RCC 7860 (cell line): ENCODE measurements around the gene ANKRD39.

Experiments
- DNase-seq: peaks from one replicate; pipeline ENCODE4 v3.0.0-alpha.2; 2015; ENCODE audit warnings: low spot score
- FAIRE-seq: peaks from 2 replicates; lab custom pipeline; 2012; peaks lifted over from hg19 to GRCh38; lab: Jason Lieb, UNC

The ANKRD39 gene

DNA sequence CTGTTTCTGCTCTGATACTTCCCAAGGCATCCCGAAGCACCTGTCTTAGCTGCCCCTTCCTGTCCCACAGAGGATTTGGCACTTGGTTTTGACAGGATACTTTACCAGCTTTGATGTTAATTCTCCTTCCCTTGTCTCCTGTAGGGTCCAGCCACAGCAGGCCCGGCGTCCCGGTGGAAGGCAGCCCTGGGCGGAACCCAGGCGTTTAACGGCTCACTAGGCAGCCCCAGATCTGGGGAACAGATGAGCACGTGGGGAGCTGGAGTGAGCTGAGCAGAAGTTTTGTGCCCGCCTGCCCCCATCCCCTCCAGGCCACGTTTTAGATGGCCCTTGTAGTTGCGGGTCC, 25.4 kb downstream of the ANKRD39 start:
- DNase-seq (no peak), FAIRE-seq (no peak)

DNA sequence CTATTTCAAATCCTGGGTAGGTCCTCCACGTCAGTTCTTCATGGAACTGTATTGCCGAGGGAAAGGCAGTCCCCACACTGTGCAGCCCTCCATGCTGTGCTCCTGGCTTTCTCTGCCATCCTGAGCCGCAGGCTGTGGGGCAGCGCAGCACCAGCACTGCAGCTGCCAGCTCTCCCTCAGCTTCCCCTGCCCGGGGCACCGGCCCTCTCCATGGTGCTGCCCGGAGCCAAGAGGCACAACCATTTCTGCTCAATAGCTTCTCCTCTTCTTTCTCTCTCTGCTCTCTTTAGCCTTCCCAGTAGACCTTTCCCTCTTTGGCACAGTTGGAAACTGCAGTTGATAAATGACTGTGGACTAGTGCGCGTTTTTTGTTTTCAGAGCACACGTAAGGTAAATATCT, 26.1 kb downstream of the ANKRD39 start:
- DNase-seq (no peak), FAIRE-seq (no peak)

DNA sequence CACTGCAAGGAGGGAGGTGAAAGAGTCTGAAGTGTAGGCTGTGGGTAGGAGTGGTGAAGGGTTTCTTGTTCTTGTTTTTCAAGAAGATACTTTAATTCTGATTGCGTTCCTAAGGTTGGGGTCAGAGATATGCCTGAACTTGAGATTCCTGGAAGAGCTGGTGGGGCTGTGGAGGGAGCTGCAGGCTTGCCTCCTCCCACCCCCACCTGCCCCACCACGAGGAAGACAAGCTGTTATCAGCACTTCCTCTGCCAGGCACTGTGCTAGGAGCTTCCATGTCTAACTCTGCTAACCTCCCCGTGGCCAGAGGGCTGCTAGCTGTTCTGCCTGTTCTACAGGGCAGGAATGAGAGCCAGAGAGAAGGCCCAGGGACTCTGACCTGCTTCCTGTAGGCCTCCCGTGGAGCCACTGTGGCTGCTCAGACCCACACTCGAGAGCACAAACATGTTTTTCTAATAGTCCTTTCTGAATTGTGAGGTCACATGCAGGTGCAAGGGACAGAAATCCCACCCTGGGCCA, 27.7 kb downstream of the ANKRD39 start:
- no peak for FAIRE-seq

DNA sequence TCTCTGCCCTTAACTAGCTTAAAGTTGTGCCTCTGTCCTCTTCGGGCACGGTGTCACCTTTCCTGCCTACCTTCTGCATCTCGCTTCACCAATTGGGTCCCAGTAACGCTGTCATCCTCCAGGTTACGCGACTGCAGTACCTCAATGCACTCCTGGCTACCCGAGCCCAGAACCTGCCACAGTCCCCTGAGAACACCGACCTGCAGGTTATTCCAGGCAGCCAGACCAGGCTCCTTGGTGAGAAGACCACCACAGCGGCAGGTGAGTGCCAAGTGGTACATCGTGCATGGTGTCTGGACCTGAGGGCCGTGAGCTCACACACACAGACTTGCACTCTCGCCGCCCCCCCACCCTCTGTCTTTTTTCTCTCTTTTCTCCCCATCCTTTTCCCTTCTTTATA, 28.9 kb downstream of the ANKRD39 start:
- FAIRE-seq = no peak
- no peak for DNase-seq

More for the DNA sequence above, 27.7 kb downstream of the ANKRD39 start:
- DNase-seq = no peak

DNA sequence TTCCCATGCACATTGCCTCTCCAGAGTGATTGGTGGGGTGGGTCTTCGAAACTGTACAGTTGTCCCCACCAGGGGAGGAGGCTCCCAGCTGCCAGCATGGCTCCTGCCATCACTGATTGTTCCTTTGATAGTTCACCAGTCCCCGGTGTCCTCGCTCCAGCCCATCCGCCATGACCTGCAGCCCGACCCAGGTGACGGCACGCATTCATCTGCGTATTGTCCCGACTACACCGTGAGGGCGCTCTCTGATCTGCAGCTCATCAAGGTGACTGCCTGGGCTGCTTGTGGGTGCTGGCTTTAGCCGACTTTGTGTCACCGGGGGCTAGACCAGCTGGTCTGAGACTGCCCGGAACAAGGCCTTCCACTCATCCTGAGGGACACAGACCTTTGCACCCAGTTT, 29.4 kb downstream of the ANKRD39 start:
- FAIRE-seq = no peak
- no peak for DNase-seq

DNA sequence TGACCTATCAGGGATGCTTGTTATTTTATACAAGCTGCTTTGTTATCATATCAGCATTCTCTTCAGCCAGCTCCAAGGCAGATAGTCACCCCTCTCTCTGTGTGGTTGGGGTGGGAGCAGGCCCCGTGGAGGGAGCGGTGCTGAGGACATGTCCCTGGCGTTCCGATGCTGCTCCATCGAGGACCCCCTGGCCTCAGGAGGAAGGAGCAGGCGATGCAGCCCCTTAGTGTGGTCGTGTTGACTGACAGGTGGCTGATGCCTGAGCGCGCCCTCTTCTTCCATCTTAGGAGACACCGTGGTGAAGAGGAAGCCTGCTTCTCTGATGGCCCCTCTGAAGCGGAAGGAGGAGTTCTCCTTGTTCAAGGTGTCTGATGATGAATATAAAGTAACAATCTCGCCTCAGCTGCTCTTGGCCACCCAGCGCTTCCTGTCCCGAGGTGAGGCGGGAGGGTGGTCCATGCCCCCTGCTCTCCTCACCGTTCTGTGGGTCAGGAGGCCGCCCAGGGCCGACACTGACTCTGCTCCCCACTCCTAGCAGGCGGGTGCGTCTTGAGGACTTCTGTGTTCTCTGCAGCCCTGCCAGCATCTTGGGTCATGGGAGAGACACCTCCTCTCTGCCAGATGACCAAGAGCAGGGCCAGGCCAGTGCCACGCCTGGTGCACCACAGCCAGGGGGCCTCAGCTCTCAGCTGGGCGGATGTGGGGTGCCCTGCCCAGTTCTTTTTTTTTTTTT, 31.1 kb downstream of the ANKRD39 start:
- DNase-seq (no peak), FAIRE-seq (no peak)

DNA sequence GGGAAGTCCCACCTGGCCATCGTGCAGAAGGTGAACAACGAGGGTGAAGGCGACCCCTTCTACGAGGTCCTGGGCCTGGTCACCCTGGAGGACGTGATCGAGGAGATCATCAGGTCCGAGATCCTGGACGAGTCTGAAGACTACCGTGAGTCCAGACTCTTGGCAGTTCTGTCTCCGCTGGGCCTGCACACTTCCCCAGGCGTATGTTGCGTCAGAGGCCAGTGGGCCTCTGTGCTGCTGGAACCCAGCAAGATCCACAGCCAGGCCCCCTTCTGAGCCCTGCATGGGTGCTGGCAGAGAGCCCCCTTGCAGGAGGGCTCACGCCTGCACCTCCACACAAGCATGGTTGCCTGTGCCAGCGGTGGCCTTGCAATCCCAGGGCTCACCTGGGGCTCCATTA, 32.8 kb downstream of the ANKRD39 start:
- DNase-seq (no peak), FAIRE-seq (no peak)

DNA sequence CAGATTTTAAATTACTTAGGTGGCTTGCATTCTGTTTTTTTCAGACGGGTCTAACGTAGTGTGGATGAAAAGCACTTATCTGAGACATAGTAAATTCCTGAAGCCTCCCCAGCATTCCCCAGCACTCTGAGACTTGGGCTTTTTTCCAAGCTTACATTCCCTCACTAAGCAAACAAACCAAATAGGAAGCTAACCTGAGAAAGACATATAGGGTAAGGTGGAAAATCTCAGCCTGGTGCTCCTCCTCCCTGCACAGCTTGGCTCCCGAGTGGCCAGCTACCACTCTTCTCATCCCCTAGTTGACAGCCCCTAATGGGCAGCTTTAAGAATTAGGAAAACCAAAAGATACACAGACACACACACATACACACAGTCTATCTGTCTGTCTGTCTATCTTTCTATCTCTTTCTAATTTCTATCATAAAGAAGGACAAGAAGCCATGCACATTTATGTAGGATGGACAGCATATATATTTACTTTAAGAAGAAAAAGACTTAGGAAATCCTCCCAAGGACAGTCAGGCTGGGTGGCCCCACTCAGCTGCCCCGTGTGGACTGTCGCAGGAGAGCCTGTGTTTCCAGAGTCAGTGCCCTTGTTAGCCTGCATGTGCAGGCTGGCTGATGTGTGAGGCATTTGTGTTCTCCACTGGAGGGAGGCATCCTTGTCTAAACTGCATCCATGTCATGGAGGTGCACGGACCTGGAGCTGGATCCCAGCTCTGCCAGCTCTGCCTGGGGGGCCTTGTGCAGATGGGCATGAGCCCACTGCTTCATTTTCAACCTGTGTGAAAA, 33.5 kb downstream of the ANKRD39 start:
- no peak for FAIRE-seq
- no peak for DNase-seq

DNA sequence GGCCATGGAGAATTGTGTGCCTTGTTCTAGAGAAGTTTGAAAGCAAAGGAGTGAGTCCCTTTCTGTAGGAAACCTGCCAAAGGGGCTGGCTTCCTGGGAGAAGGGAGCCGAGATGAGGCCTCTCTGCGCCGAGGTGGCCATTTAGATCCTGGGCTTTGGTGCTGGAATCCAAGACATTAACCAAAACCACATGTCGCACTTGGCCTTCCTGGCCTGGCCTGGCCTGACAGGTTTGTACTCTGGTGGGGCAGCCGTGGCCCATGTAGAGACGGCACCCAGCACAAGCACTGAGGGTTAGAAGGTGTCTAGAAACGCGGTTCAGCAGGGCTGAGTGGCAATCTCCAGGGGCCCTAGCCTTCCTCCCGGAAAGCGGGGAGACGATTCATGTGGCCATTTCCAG, 34.6 kb downstream of the ANKRD39 start:
- FAIRE-seq (no peak), DNase-seq (no peak)

DNA sequence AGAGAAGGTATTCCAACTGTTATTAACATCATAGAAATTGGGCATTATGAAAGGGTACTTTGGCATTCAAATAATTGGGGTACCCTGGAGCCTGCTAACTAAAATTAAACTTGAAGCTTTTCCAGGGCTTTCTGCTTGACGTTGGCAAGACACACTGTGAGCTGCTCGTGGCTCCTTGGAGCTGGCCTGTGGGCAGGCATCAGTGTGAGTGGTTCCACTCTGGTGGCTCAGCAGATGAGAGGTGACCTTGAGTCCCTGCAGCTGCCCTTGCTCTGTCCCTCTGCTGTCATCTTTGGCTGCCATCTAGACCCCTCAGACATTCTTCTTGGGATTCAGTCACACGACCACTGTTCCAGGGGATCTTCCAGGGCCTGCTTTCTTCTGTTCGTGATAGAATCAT, 35.0 kb downstream of the ANKRD39 start:
- no peak for DNase-seq
- no peak for FAIRE-seq

DNA sequence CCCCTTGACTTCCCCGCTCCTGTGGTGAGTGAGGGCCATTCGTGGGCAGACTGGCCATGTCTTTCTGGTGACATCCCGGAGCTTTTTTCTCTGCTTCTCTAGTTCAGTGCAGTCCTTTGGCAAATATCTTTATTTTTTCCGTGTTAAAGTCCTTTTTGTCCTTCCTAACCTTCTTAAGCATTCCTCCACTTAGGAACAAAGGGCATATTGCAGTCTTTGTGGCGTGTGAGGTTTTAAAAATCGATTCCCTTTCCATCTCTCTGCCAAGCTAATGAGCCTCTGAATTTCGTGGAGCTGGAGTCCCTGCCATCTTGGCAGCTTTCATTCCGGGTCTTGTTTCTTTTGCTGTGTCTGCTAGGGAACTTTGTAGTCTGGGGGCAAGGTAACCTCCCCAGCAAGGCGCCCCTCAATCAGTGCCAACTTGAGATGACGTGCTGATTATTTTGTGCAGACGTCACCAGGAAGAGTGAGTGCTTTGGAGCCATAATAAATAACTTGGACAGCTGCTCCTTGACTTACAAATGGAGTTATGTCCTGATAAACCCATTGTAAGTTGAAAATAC, 36.6 kb downstream of the ANKRD39 start:
- DNase-seq = no peak
- FAIRE-seq = no peak

DNA sequence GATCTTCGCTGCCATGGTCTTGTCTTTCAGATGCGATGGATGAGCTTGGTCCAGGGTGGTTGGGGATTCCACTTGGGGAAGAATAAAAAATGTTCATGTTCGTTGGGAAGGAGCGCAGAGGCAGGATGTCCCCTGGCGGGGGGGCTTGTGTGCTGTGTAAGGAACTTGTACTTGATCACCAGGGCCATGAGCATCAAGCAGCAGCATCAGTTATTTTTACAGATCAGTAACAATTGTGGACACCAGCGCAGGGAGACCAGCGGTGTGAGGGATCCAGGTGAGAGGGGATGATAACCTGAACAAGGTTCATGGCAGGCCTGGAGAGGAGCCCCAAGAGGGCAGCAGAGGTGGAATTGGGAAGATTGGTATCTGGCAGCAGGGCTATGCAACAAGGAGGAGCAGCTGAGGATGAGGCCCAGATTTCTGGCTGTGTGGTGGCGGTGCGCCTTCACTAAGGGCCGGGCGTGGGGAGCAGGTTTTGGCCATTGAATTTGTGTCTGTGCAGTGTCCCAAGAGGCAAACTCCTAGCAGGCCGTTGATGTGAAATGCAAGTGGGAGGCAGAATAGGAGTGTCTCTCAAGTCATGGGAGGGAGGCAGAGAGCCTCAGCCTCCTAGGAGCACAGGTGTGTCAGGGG, 37.8 kb downstream of the ANKRD39 start:
- DNase-seq = no peak
- no peak for FAIRE-seq

DNA sequence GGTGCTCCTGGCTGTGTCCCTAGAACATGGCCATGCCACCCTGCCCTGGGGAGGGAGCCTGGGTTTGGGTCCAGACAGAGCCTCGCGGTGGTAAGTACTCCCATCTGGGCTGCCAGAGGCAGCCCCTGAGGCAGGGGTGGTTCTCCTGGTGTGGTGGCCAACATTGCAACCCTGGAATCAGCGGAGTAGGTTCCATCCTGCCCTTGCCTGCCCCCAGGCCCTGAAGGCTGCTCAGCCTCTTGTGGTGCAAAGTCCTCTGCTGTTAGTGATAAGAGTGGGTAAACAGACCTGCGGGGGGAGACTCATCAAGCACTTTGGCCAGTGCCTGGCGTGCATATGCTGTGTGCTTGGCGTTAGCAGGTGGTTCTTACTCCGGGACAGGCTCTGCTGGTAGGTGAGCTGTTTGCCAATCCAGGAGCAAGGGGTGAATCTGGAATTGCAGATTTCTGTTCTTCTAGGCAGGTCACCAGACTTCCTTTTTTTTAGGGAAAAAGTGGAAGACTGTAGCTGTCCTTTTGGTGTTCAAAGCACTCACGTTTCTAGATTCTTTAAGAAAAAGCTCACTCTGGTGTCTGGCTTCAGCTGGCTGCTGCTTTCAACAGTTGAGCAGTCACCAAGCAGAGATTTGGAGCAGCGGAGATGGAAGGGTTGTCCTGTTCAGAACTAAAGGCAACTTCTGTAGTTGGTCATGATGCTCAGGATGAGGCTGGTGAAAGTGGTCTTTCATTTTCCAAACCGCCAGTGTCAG, 38.5 kb downstream of the ANKRD39 start:
- DNase-seq (no peak), FAIRE-seq (no peak)

DNA sequence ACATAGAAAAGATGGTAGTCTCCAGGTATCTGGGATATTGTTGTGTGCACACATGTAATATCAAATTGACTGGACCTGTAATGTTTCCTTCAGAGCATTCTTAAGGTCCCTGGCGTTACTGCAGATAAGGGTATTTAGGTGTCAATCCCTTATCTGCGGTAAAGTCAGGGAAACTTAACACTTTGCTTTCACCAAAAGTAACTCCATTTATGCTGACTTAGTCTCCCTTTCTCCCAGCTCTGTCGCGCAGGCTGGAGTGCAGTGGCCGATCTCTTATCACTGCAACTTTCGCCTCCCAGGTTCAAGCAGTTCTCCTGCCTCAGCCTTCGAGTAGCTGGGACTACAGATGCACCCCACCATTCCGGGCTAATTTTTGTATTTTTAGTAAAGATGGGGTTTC, 39.9 kb downstream of the ANKRD39 start:
- DNase-seq (no peak), FAIRE-seq (no peak)

DNA sequence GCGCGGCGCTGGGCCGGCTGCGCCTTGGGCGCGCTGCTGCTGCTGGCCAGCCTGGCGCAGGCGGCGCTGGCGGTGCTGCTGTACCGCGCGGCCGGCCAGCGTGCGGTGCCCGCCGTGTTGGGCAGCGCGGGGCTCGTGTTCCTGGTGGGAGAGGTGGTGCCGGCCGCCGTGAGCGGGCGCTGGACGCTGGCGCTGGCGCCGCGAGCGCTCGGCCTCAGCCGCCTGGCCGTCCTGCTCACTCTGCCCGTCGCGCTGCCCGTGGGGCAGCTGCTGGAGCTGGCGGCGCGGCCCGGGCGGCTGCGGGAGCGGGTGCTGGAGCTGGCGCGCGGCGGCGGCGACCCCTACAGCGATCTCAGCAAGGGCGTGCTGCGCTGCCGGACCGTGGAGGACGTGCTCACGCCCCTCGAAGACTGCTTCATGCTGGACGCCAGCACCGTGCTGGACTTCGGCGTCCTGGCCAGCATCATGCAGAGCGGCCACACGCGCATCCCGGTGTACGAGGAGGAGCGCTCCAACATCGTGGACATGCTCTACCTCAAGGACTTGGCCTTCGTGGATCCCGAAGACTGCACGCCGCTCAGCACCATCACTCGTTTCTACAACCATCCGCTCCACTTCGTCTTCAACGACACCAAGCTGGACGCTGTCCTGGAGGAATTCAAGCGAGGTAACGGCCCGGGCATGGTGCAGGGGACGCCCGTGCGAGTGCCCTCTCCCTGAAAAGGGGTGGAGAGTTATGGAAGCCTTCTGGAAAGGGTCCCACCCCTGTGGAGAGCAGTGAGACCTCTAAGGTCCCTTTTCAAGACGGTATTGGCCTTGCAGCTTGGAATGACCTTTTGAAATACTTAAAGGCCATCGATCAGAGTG, 40.7 kb downstream of the ANKRD39 start:
- DNase-seq (no peak), FAIRE-seq (no peak)

DNA sequence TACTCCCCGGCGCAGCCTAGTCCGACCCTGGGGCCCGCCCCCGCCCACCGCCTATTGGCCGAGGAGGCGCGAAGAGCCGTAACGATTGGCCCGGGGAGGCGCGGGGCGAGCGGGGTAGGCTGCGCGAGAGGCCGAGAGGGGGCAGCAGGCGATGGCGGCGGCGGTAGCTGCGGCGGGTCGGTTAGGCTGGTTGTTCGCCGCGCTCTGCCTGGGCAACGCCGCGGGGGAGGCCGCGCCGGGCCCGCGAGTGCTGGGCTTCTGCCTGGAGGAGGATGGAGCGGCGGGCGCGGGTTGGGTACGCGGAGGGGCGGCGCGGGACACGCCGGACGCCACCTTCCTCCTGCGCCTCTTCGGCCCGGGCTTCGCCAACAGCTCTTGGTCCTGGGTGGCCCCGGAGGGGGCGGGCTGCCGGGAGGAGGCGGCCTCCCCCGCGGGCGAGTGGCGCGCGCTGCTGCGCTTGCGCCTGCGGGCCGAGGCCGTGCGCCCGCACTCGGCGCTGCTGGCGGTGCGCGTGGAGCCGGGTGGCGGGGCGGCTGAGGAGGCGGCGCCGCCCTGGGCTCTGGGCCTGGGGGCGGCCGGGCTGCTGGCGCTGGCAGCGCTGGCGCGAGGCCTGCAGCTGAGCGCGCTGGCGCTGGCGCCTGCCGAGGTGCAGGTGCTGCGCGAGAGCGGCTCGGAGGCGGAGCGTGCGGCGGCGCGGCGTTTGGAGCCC, 41.5 kb downstream of the ANKRD39 start, which contains the start of gene CNNM3:
TSS of gene CNNM3 (plus strand) at position 142 of the 709 bp plus-strand sequence. CDS start at position 152, 10 bp downstream.
- FAIRE-seq = no peak
- peak; percentile 79 for DNase-seq

DNA sequence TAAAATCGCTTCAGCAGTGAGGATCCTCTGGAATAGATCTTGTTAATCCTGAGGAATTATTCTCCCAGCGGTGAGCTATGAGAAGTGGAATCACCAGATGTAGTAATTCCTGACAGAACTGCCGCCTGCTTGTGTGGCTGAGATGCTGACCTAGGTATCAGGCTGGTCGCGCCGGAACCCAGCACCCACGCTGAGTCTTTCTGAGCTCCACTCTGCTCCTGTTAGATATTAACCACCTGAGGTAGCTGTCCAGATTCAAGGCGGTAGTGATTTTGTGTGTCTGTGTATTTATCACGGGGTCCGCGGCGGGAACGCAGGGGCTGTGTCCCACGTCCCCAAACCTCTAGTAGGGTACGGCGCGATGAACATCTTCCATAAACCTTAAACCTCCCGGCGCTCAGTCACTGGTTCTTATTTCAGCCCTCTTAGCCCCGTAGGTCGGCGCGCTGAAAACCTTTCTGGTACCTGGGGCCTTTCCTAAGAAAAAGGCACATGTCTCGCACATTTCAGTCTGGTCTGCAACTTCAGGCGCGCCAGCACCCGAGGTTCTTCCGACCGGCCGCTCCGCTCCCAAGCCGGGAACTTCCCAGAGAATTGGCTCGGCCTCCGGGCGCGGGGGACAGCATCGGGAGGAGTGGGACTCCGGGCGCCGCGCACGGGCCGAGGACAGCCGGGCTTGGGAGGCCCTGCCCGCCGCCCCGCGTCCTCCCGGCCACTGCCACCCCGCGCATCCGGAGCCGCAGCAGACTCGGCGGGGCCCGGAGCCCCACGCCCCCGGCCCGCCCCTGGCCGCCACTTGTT, 42.3 kb downstream of the ANKRD39 start:
- peak; percentile 39 for DNase-seq
- no peak for FAIRE-seq

DNA sequence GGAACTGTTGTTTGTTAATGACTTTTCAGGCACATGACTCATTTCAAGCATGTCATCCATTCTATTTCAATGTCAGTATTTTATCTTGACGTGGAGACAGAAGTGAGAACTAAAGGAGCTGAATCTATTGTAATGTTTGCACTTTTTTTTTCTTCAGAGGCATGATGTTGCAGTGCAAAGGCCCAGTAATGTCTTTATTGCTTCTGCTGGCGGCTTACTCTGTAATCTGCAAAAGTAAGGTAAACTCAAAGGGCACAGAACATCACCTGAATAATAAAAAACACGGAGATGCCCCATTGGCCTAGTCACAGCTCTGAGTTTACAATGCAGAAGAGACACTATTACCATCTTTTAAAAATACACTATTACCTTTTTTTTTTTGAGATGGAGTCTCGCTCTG, 44.2 kb downstream of the ANKRD39 start:
- no peak for FAIRE-seq

More for the DNA sequence above, 44.2 kb downstream of the ANKRD39 start:
- DNase-seq = no peak
